DMS53 treated with DMSO at 0.1 percent for 48 hours (cell line): ENCODE measurements around the gene GRM3.

ENCODE experiments used
- DNase-seq: peaks from one replicate; lab custom pipeline; 2025; ENCODE audit not compliant: unreplicated experiment; lab: John Stamatoyannopoulos, UW

GRM3 gene

GRCh38 chr7:86884152-86884551 is 240.4 kb downstream of the GRM3 start:
- DNase-seq, result no peak

GRCh38 chr7:86889501-86889900 is 245.8 kb downstream of the GRM3 start:
- no peak for DNase-seq

DNA sequence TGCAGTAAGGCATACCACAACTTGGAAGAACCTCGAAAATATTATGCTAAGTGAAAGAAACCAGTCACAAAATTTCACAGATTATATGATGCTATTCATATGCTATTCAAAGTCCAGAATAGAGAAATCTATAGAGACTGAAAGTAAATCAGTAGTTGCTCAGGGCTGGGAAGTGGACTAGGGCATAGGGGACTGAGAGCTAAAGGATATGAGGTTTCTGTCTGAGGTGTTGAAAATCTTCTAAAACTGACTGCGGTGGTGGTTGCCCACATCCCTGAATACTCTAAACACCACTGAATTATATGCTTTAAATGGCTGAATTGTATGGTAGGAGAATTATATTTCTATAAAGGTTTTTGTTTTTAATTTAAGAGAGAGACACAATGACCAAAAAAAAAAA is 254.5 kb downstream of the GRM3 start:
- DNase-seq, result no peak

GRCh38 chr7:86900886-86901285 is 257.2 kb downstream of the GRM3 start:
- DNase-seq, result no peak

- peak; percentile 68 for DNase-seq
These were observed 261.5 kb downstream of the GRM3 start for GRCh38 chr7:86904949-86905834.

- no peak for DNase-seq
These were observed 265.2 kb downstream of the GRM3 start for GRCh38 chr7:86908948-86909347.

DNA sequence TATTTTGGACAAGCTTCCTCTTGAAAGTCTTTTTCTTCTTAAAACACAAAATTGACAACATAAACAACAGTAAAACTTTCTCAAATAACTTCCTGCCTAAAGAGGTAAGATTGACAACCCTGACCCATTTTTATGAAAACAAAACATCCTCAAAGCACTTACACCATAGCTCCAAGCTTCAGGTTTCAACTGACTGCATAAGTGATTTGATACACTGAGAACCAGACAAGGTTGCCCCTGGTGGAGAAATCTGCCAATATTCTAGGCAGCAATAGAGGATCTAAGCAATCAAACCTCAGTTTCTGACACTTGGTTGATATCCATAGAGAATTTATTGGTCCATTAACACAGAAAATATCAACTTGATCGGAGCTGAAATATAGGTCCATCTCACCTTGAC is 267.9 kb downstream of the GRM3 start:
- no peak for DNase-seq

- no peak for DNase-seq
These were observed 270.0 kb downstream of the GRM3 start for GRCh38 chr7:86913709-86914108.
